Motor neuron (in vitro differentiated cells): ENCODE data around the gene DNAAF9. TPM values are rescaled to one million over a fixed set of nuclear protein-coding genes. Genes with fewer than 3 reads are reported as not detected.

Experiments used
- ATAC-seq, 8 experiments: fragments of 200-7000 bp; cut with Tn5 transposase; replicated peaks in 6 of 8; 2 replicates each; pipeline ENCODE4 v1.8.0; 2021; ENCODE audit warnings: mild to moderate bottlenecking in 8 of 8, moderate library complexity in 8 of 8
- H3K27ac ChIP-seq, 2 donors: fragments of 250-450 bp; sonication (Bioruptor Pico); 2 replicates each; pipeline ENCODE4 v1.9.0; 2021; ENCODE audit warnings: antibody characterized with exemption in 2 of 2, mild to moderate bottlenecking in 2 of 2, moderate library complexity in 1 of 2
- H3K4me1 ChIP-seq, 2 donors: fragments of 250-450 bp; sonication (Bioruptor Pico); replicated peaks in 1 of 2; 2 replicates each; pipeline ENCODE4 v1.6.1; 2021; ENCODE audit warnings: antibody characterized with exemption in 2 of 2, mild to moderate bottlenecking in 2 of 2, moderate library complexity in 1 of 2
- H3K4me3 ChIP-seq, 5 donors: fragments of 250-450 bp; sonication (Bioruptor Pico); 2 replicates each; pipeline ENCODE4 v1.9.0; 2021; ENCODE audit warnings: antibody characterized with exemption in 5 of 5, mild to moderate bottlenecking in 5 of 5, moderate library complexity in 4 of 5
- WGBS, 10 experiments: fragments of 450-650 bp; shearing (Covaris generic); methylation state at CpG; one replicate each; pipeline ENCODE4 v1.0.0; 2022; 5-methylcytosine and 5-hydroxymethylcytosine counted together
- in situ Hi-C, 9 experiments: fragments of 400-800 bp; cut with MboI; loops; one replicate each; pipeline ENCODE4 v1.15.0; 2021; ENCODE audit warnings: low sequenced_read_pairs in 9 of 9, low pct_unique_long_range_greater_than_20kb in 2 of 9; ENCODE audit not compliant: unreplicated experiment in 9 of 9
- total RNA-seq, 8 experiments: library from RNA; unstranded; fragments of 300-600 nt; gene quantifications; 2 replicates each; pipeline versions ENCODE4 v1.2.3 to v1.2.4, GENCODE V29; 2022

Gene DNAAF9
- 10 to 100 TPM in 5 of 8 experiments, 1 to 10 TPM in 3; 4.5 to 22.3 (median 19.0) TPM for total RNA-seq

GRCh38 chr20:3407040-3407770, at the start of gene DNAAF9:
TSS of gene DNAAF9 (minus strand) at chr20:3407669. CDS start at chr20:3407557, 112 bp downstream.
- H3K4me1 ChIP-seq: peaks cover 2% of the 10 kb centered on the region in 2 donors
- in situ Hi-C loops: no loop called here
- peak; percentile 57 to 77 (median 73) for ATAC-seq
- H3K27ac ChIP-seq: peak within 1 kb of the TSS; percentile 90 to 95
- H3K4me3 ChIP-seq: peak within 1 kb of the TSS; percentile 90 to 99 (median 97)
- WGBS, 10 experiments: 0% methylated on average over 2 of the region's 71 CpGs; no CpG with 5 or more reads in 9 of the 10 experiments

- no peak for ATAC-seq
- no peak overlapping the region for H3K4me3 ChIP-seq
- 0 to 88% (median 63%) methylated on average over 1 to 3 of the region's 4 CpGs; no CpG with 5 or more reads in 2 of the 10 experiments for WGBS, 10 experiments
- no peaks in the 10 kb centered on the region for H3K4me1 ChIP-seq
- no peak overlapping the region for H3K27ac ChIP-seq
- in situ Hi-C loops: no loop called here
Observed at GRCh38 chr20:3456648-3457047, 49.2 kb upstream of the DNAAF9 start.

GRCh38 chr20:3454831-3455230, 47.4 kb upstream of the DNAAF9 start:
- H3K4me3 ChIP-seq: no peak overlapping the region
- H3K4me1 ChIP-seq: no peaks in the 10 kb centered on the region
- ATAC-seq: peak in 3 of 8 experiments; percentile 94 to 98 (median 96)
- H3K27ac ChIP-seq: no peak overlapping the region
- 0 to 80% (median 40%) methylated on average over 1 to 5 of the region's 5 CpGs; no CpG with 5 or more reads in 2 of the 10 experiments for WGBS, 10 experiments
- in situ Hi-C loops: no loop called here

GRCh38 chr20:3452690-3453089, 45.2 kb upstream of the DNAAF9 start:
- no peaks in the 10 kb centered on the region for H3K4me1 ChIP-seq
- WGBS, 10 experiments: 50 to 100% (median 82%) methylated on average over 1 to 4 of the region's 4 CpGs; no CpG with 5 or more reads in 2 of the 10 experiments
- in situ Hi-C loops: no loop called here
- ATAC-seq: peak in 1 of 8 experiments; percentile 21
- no peak overlapping the region for H3K4me3 ChIP-seq
- H3K27ac ChIP-seq: no peak overlapping the region

DNA sequence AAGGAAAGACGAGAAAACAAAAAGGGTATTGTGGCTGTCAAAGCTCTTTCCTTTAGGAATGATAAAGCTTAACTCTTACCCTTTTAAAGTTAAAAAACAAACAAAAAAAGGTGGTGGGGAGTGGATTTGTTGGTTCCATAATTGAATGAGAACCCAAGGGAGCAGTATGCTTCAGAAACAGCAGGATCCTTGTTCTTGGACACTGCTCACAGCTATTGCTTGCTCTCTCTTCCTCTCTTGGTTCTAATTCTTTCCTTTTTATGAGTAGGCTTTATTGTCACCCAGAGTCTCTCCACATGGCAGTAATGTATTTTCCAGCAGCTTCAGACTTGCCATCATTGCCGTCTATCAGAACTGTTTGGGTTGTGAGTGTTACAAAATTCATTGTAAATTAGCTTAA, 44.7 kb upstream of the DNAAF9 start:
- in situ Hi-C loops: no loop called here
- H3K4me1 ChIP-seq: no peaks in the 10 kb centered on the region
- H3K27ac ChIP-seq: no peak overlapping the region
- ATAC-seq: no peak
- WGBS, 10 experiments: 0 to 94% (median 72%) methylated on average over 1 to 2 of the region's 2 CpGs
- no peak overlapping the region for H3K4me3 ChIP-seq

- H3K4me3 ChIP-seq: no peak overlapping the region
- no peaks in the 10 kb centered on the region for H3K4me1 ChIP-seq
- 0 to 43% (median 33%) methylated on average over 1 of the region's 1 CpG; no CpG with 5 or more reads in 2 of the 10 experiments for WGBS, 10 experiments
- in situ Hi-C loops: no loop called here
- ATAC-seq: no peak
- H3K27ac ChIP-seq: no peak overlapping the region
Observed at GRCh38 chr20:3449319-3449718, 41.9 kb upstream of the DNAAF9 start.

DNA sequence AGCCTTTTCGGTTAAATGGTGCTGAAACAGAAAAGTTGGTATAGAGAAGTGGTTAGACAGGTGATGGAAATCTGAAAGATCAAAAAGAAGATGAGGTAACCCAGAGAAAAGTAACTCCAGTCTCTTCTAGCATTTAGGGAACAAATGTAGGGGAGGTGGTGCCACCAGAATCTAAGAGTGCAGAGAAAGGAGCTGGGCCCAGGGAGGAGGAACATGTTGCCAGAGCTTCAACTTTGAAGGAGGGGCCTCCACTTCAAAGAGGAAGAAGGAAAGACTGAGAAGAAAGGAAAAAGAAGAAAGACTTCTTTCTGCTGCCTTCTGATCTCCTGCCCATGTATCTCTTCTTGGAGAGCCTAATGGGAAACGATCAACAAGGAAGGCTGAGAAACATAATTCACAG, 39.9 kb upstream of the DNAAF9 start:
- Histone ChIP-seq H3K4me1 (no peaks in the 10 kb centered on the region), H3K27ac (no peak overlapping the region), H3K4me3 (no peak overlapping the region)
- in situ Hi-C loops: no loop called here
- 28 to 100% (median 80%) methylated on average over 1 to 2 of the region's 2 CpGs; no CpG with 5 or more reads in 3 of the 10 experiments for WGBS, 10 experiments
- ATAC-seq: no peak

DNA sequence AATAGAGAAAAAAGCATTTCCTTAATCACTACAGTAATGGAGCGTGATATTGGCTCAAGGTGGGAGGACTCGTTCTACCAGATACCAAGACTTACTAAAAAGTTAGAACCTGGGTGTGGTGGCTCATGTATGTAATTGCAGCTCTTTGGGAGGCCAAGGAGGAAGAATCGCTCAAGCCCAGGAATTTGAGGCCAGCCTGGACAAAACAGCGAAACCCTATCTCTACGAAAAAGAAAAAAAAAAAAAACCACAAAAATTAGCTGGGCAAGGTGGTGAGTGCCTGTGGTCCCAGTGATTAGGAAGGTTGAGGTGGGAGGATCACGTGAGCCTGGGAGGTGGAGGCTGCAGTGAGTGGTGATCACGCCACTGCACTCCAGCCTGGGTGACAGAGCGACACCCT, 39.3 kb upstream of the DNAAF9 start:
- 66 to 100% (median 87%) methylated on average over 1 to 8 of the region's 8 CpGs for WGBS, 10 experiments
- no peak overlapping the region for H3K27ac ChIP-seq
- in situ Hi-C loops: no loop called here
- H3K4me1 ChIP-seq: no peaks in the 10 kb centered on the region
- no peak overlapping the region for H3K4me3 ChIP-seq
- ATAC-seq: no peak

- WGBS, 10 experiments: 60 to 100% (median 76%) methylated on average over 1 to 2 of the region's 2 CpGs; no CpG with 5 or more reads in 6 of the 10 experiments
- H3K4me1 ChIP-seq: no peaks in the 10 kb centered on the region
- in situ Hi-C loops: no loop called here
- ATAC-seq: no peak
- no peak overlapping the region for H3K4me3 ChIP-seq
- no peak overlapping the region for H3K27ac ChIP-seq
Observed at GRCh38 chr20:3436864-3437574, 29.6 kb upstream of the DNAAF9 start.

- no peak overlapping the region for H3K27ac ChIP-seq
- ATAC-seq: no peak
- in situ Hi-C loops: no loop called here
- H3K4me3 ChIP-seq: no peak overlapping the region
- WGBS, 10 experiments: 50 to 87% (median 71%) methylated on average over 1 to 5 of the region's 6 CpGs; no CpG with 5 or more reads in 4 of the 10 experiments
- H3K4me1 ChIP-seq: no peaks in the 10 kb centered on the region
Observed at GRCh38 chr20:3434232-3434631, 26.8 kb upstream of the DNAAF9 start.

- Histone ChIP-seq H3K4me1 (no peaks in the 10 kb centered on the region), H3K27ac (no peak overlapping the region), H3K4me3 (no peak overlapping the region)
- in situ Hi-C loops: no loop called here
- ATAC-seq: no peak
- 29 to 100% (median 78%) methylated on average over 2 to 3 of the region's 3 CpGs; no CpG with 5 or more reads in 6 of the 10 experiments for WGBS, 10 experiments
Observed at GRCh38 chr20:3433744-3434143, 26.3 kb upstream of the DNAAF9 start.

GRCh38 chr20:3432844-3433243, 25.4 kb upstream of the DNAAF9 start:
- in situ Hi-C loops: no loop called here
- Histone ChIP-seq H3K27ac (no peak overlapping the region), H3K4me3 (no peak overlapping the region), H3K4me1 (no peaks in the 10 kb centered on the region)
- no peak for ATAC-seq
- WGBS, 10 experiments: 37 to 86% (median 68%) methylated on average over 1 to 3 of the region's 3 CpGs

DNA sequence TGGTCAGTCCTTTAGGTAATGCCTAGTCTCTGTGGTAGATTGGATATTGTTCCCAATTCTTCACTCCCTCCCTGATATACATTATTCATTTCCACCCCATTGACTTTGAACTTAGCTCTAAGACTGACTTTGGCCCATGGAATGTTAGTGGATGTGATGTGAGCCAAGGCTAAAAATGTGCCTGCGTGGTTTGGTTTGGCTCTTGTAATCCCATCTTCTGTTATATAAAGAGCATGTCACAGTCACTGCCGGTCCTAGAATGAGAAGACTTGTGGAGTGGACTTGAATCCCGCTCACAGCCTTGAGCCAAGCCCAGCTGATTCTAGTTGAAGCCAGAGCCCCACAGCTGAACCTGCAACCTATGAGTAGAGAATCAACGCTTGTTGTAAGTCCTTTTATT, 23.6 kb upstream of the DNAAF9 start:
- Histone ChIP-seq H3K27ac (no peak overlapping the region), H3K4me3 (no peak overlapping the region), H3K4me1 (no peaks in the 10 kb centered on the region)
- in situ Hi-C loops: no loop called here
- peak in 2 of 8 experiments; percentile 22 to 24 for ATAC-seq
- WGBS, 10 experiments: 20 to 100% (median 94%) methylated on average over 1 to 3 of the region's 4 CpGs; no CpG with 5 or more reads in 4 of the 10 experiments
